WTC11 (cell line): ENCODE measurements around the gene ACOX3. TPM values are rescaled to one million over a fixed set of nuclear protein-coding genes. Genes with fewer than 3 reads are reported as not detected.

ENCODE experiments used
- ATAC-seq: fragments of 200-7000 bp; cut with Tn5 transposase; 2 replicates; pipeline ENCODE4 v1.10.0; 2021; ENCODE audit warnings: mild to moderate bottlenecking, moderate library complexity
- CTCF ChIA-PET: fragments of 300-600 bp; sonication (Branson Sonifier 250); formaldehyde crosslinking; loops from one replicate; lab custom pipeline; 2021; ENCODE audit warnings: antibody characterized with exemption; lab: Charles Lee
- POLR2A ChIA-PET: fragments of 350-600 bp; sonication (Branson Sonifier 250); formaldehyde crosslinking; loops from one replicate; lab custom pipeline; 2021; ENCODE audit warnings: antibody characterized with exemption; lab: Charles Lee
- DNase-seq: peaks from one replicate; pipeline ENCODE4 v3.0.0; 2021; ENCODE audit warnings: low spot score
- H3K27ac Mint-ChIP-seq: 2 replicates; pipeline ENCODE4 v1.8.0; 2021; ENCODE audit warnings: mixed read lengths
- H3K27me3 Mint-ChIP-seq: 2 replicates; pipeline ENCODE4 v1.8.0; 2021; ENCODE audit warnings: low read depth, mild to moderate bottlenecking, moderate library complexity, mixed read lengths
- H3K36me3 Mint-ChIP-seq: 2 replicates; pipeline ENCODE4 v1.8.0; 2021; ENCODE audit warnings: mixed read lengths
- H3K4me1 Mint-ChIP-seq: 2 replicates; pipeline ENCODE4 v1.8.0; 2022; ENCODE audit warnings: mixed read lengths
- H3K4me3 Mint-ChIP-seq: 2 replicates; pipeline ENCODE4 v1.8.0; 2021; ENCODE audit warnings: mild to moderate bottlenecking, moderate library complexity, mixed read lengths
- H3K9me3 Mint-ChIP-seq: 2 replicates; pipeline ENCODE4 v1.8.0; 2021; ENCODE audit warnings: mixed read lengths
- ATF1 ChIP-seq: sonication (generic); formaldehyde crosslinking; IDR thresholded peaks from 2 replicates; pipeline ENCODE4 v1.8.1; 2023; ENCODE audit warnings: mild to moderate bottlenecking, moderate library complexity, missing genetic modification reagents
- CREB1 ChIP-seq: sonication (generic); formaldehyde crosslinking; IDR thresholded peaks from 2 replicates; pipeline ENCODE4 v1.8.0; 2023; ENCODE audit warnings: mild to moderate bottlenecking, missing genetic modification reagents
- ELF4 ChIP-seq: sonication (generic); formaldehyde crosslinking; IDR thresholded peaks from 2 replicates; pipeline ENCODE4 v1.8.1; 2022; ENCODE audit warnings: low read depth, mild to moderate bottlenecking, moderate library complexity, missing genetic modification reagents
- HMGA2 ChIP-seq: fragments of 250-450 bp; sonication (Bioruptor Pico); IDR thresholded peaks from 2 replicates; pipeline ENCODE4 v1.4.0; 2021; ENCODE audit warnings: mild to moderate bottlenecking, moderate library complexity
- JUN ChIP-seq: sonication (generic); formaldehyde crosslinking; IDR thresholded peaks from 2 replicates; pipeline ENCODE4 v1.8.0; 2023; ENCODE audit warnings: mild to moderate bottlenecking, missing genetic modification reagents
- MXD4 ChIP-seq: fragments of 250-450 bp; sonication (Bioruptor Pico); IDR thresholded peaks from 2 replicates; pipeline ENCODE4 v1.8.0; 2021; ENCODE audit warnings: mild to moderate bottlenecking, moderate library complexity, borderline replicate concordance
- NFYB ChIP-seq: sonication (generic); formaldehyde crosslinking; conservative IDR thresholded peaks from 2 replicates; pipeline ENCODE4 v1.8.0; 2022; ENCODE audit warnings: low read depth, missing genetic modification reagents
- NR2C2 ChIP-seq: sonication (generic); formaldehyde crosslinking; IDR thresholded peaks from 2 replicates; pipeline ENCODE4 v1.8.0; 2022; ENCODE audit warnings: mild to moderate bottlenecking, missing genetic modification reagents
- SMAD3 ChIP-seq: sonication (generic); formaldehyde crosslinking; IDR thresholded peaks from 2 replicates; pipeline ENCODE4 v1.8.0; 2022; ENCODE audit warnings: missing genetic modification reagents, mild to moderate bottlenecking, borderline replicate concordance
- SOX15 ChIP-seq: fragments of 250-450 bp; sonication (Bioruptor Pico); IDR thresholded peaks from 2 replicates; pipeline ENCODE4 v1.9.0; 2021; ENCODE audit warnings: mild to moderate bottlenecking
- SP1 ChIP-seq: sonication (generic); formaldehyde crosslinking; conservative IDR thresholded peaks from 2 replicates; pipeline ENCODE4 v1.8.1; 2022; ENCODE audit warnings: missing genetic modification reagents
- TP53 ChIP-seq: sonication (generic); formaldehyde crosslinking; IDR thresholded peaks from 2 replicates; pipeline ENCODE4 v1.8.1; 2023; ENCODE audit warnings: mild to moderate bottlenecking, missing genetic modification reagents
- ZNF138 ChIP-seq: sonication (generic); formaldehyde crosslinking; conservative IDR thresholded peaks from 2 replicates; pipeline ENCODE4 v1.8.1; 2022; ENCODE audit warnings: mild to moderate bottlenecking, moderate library complexity, missing genetic modification reagents
- ZNF317 ChIP-seq: sonication (generic); formaldehyde crosslinking; IDR thresholded peaks from 2 replicates; pipeline ENCODE4 v1.8.1; 2023; ENCODE audit warnings: low read depth, mild to moderate bottlenecking, moderate library complexity, missing genetic modification reagents, borderline replicate concordance
- ZNF396 ChIP-seq: fragments of 250-450 bp; sonication (Bioruptor Pico); IDR thresholded peaks from 2 replicates; pipeline ENCODE4 v1.8.0; 2021; ENCODE audit warnings: mild to moderate bottlenecking, moderate library complexity, borderline replicate concordance
- total RNA-seq: library from RNA; stranded (reverse); gene quantifications from 3 replicates; pipeline ENCODE4 v1.2.3, GENCODE V29; 2021
- TF ChIP-seq, protein P1 (sequence below): fragments of 250-450 bp; sonication (Bioruptor Pico); conservative IDR thresholded peaks from 2 replicates; pipeline ENCODE4 v1.9.0; 2021; ENCODE audit warnings: mild to moderate bottlenecking
- TF ChIP-seq, protein P2 (sequence below): sonication (generic); formaldehyde crosslinking; IDR thresholded peaks from 2 replicates; pipeline ENCODE4 v1.8.0; 2022; ENCODE audit warnings: mild to moderate bottlenecking, missing genetic modification reagents
- TF ChIP-seq, protein P3 (sequence below): sonication (generic); formaldehyde crosslinking; IDR thresholded peaks from 2 replicates; pipeline ENCODE4 v1.8.1; 2022; ENCODE audit warnings: missing genetic modification reagents, borderline replicate concordance
- TF ChIP-seq, protein P4 (sequence below): sonication (generic); formaldehyde crosslinking; IDR thresholded peaks from 2 replicates; pipeline ENCODE4 v1.8.1; 2023; ENCODE audit warnings: mild to moderate bottlenecking, missing genetic modification reagents
- TF ChIP-seq, protein P5 (sequence below): sonication (generic); formaldehyde crosslinking; IDR thresholded peaks from 2 replicates; pipeline ENCODE4 v1.8.1; 2022; ENCODE audit warnings: mild to moderate bottlenecking, moderate library complexity, missing genetic modification reagents
- TF ChIP-seq, protein P6 (sequence below): sonication (generic); formaldehyde crosslinking; conservative IDR thresholded peaks from 2 replicates; pipeline ENCODE4 v1.8.1; 2023; ENCODE audit warnings: mild to moderate bottlenecking, low read depth, missing genetic modification reagents, moderate library complexity
- TF ChIP-seq, protein P7 (sequence below): sonication (generic); formaldehyde crosslinking; IDR thresholded peaks from 2 replicates; pipeline ENCODE4 v1.8.1; 2022; ENCODE audit warnings: mild to moderate bottlenecking, missing genetic modification reagents, moderate library complexity, borderline replicate concordance
- TF ChIP-seq, protein P8 (sequence below): sonication (generic); formaldehyde crosslinking; IDR thresholded peaks from 2 replicates; pipeline ENCODE4 v1.8.0; 2022; ENCODE audit warnings: mild to moderate bottlenecking, missing genetic modification reagents

ACOX3 gene
- total RNA-seq, 1 experiment from 2014 or later, result 10.7 TPM

DNA sequence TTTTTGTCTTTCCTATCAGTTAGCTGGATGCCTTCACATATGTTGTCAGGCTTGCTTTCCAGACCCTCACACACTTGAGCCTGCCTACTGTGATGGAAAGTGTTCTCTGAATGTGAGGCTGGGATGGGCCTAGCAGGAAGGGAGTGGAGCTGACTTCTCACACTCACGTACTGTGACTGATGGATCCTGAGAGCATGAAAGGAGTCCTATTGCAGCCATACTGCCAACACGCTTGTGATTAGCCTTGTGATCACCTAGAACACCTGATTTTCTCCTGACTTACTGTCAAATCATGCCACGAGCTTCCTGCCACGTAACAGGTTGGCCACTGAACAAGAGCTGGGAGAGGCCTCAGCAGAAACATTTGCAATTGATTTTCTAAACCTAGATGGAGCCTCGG, 49.9 kb downstream of the ACOX3 start:
- ChIA-PET CTCF (interaction anchor here (0.8 to 1.5 kb wide), 4 partner anchors 12 to 217 kb away, joined by 3 to 4 read pairs (median 4); no protein-coding TSS in a partner anchor), POLR2A (no interaction called here)
- H3K36me3 Mint-ChIP-seq, result no peaks in the 10 kb centered on the region
- ATAC-seq (no peak), DNase-seq (no peak)
- TF ChIP-seq, protein P1, sequence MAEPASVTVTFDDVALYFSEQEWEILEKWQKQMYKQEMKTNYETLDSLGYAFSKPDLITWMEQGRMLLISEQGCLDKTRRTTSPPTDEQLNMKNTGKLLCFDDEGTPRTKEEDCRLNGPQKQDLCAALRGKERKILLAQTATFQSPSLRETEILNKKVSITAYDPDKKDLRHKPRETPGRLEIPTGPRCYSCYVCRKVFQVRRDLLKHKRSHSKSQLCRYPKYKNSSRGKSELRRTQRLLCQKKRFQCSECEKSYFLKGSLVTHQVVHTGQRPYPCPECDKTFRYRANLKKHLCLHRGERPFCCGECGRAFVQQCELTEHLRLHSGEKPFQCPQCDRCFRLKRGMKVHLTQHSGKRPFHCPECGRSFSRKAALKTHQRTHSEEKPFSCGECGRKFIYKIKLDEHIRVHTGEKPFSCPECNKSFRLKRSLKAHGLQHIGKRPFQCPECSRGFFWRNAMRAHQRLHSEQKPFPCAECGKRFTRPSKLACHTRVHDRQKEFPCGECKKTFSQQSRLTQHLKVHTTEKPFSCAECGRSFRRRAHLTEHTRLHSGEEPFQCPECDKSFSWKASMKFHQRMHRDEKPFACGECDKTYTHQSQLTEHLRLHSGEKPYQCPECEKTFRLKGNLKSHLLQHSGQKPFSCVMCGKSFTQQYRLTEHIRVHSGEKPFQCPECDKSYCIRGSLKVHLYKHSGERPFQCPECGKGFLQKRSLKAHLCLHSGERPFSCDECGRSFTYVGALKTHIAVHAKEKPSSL, result no peak
- TF ChIP-seq TP53 (CRISPR knock-in tag), result no peak
- TF ChIP-seq SP1 (CRISPR knock-in tag), result no peak
- TF ChIP-seq, protein P2, sequence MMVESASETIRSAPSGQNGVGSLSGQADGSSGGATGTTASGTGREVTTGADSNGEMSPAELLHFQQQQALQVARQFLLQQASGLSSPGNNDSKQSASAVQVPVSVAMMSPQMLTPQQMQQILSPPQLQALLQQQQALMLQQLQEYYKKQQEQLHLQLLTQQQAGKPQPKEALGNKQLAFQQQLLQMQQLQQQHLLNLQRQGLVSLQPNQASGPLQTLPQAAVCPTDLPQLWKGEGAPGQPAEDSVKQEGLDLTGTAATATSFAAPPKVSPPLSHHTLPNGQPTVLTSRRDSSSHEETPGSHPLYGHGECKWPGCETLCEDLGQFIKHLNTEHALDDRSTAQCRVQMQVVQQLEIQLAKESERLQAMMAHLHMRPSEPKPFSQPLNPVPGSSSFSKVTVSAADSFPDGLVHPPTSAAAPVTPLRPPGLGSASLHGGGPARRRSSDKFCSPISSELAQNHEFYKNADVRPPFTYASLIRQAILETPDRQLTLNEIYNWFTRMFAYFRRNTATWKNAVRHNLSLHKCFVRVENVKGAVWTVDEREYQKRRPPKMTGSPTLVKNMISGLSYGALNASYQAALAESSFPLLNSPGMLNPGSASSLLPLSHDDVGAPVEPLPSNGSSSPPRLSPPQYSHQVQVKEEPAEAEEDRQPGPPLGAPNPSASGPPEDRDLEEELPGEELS (CRISPR knock-in tag), result no peak
- no peak for TF ChIP-seq CREB1 (CRISPR knock-in tag)
- no peak for TF ChIP-seq ZNF396
- TF ChIP-seq ELF4 (CRISPR knock-in tag), result no peak
- no peak for TF ChIP-seq ATF1 (CRISPR knock-in tag)
- TF ChIP-seq JUN (CRISPR knock-in tag), result no peak
- TF ChIP-seq, protein P3, sequence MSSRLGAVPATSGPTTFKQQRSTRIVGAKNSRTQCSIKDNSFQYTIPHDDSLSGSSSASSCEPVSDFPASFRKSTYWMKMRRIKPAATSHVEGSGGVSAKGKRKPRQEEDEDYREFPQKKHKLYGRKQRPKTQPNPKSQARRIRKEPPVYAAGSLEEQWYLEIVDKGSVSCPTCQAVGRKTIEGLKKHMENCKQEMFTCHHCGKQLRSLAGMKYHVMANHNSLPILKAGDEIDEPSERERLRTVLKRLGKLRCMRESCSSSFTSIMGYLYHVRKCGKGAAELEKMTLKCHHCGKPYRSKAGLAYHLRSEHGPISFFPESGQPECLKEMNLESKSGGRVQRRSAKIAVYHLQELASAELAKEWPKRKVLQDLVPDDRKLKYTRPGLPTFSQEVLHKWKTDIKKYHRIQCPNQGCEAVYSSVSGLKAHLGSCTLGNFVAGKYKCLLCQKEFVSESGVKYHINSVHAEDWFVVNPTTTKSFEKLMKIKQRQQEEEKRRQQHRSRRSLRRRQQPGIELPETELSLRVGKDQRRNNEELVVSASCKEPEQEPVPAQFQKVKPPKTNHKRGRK (CRISPR knock-in tag), result no peak
- no peak for TF ChIP-seq NFYB (CRISPR knock-in tag)
- TF ChIP-seq ZNF317, result no peak
- TF ChIP-seq, protein P4, sequence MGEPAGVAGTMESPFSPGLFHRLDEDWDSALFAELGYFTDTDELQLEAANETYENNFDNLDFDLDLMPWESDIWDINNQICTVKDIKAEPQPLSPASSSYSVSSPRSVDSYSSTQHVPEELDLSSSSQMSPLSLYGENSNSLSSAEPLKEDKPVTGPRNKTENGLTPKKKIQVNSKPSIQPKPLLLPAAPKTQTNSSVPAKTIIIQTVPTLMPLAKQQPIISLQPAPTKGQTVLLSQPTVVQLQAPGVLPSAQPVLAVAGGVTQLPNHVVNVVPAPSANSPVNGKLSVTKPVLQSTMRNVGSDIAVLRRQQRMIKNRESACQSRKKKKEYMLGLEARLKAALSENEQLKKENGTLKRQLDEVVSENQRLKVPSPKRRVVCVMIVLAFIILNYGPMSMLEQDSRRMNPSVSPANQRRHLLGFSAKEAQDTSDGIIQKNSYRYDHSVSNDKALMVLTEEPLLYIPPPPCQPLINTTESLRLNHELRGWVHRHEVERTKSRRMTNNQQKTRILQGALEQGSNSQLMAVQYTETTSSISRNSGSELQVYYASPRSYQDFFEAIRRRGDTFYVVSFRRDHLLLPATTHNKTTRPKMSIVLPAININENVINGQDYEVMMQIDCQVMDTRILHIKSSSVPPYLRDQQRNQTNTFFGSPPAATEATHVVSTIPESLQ (CRISPR knock-in tag), result no peak
- no peak for TF ChIP-seq SMAD3 (CRISPR knock-in tag)
- TF ChIP-seq NR2C2, result no peak
- no peak overlapping the region for H3K4me3 Mint-ChIP-seq
- no peaks in the 10 kb centered on the region for H3K27me3 Mint-ChIP-seq
- no peaks in the 10 kb centered on the region for H3K9me3 Mint-ChIP-seq
- H3K27ac Mint-ChIP-seq, result no peak overlapping the region
- peaks cover 9% of the 10 kb centered on the region for H3K4me1 Mint-ChIP-seq

DNA sequence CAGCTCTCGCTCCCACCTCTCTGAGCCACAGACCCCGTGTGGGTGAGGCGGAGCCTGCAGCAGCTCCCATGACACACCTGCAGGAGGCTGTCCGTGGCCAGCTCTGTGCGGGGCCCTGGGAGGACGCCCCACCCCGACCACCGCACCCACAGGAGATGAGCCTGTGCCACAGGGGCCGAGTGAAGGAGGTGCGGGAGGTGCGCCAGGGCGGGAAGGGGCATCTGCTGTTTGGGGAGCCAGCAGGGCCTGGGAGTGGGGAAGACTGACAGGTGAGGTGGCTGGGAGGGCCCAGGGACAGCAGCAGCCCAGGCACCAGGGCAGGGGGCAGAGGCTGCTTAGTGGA, 52.0 kb downstream of the ACOX3 start:
- no peak overlapping the region for H3K27ac Mint-ChIP-seq
- DNase-seq (no peak), ATAC-seq (no peak)
- peaks cover 9% of the 10 kb centered on the region for H3K4me1 Mint-ChIP-seq
- no peaks in the 10 kb centered on the region for H3K9me3 Mint-ChIP-seq
- ChIA-PET POLR2A (no interaction called here), CTCF (interaction anchor here (1.0 to 1.9 kb wide), 4 partner anchors 14 to 219 kb away, joined by 3 to 7 read pairs (median 5); no protein-coding TSS in a partner anchor)
- H3K4me3 Mint-ChIP-seq, result no peak overlapping the region
- H3K36me3 Mint-ChIP-seq, result no peaks in the 10 kb centered on the region
- H3K27me3 Mint-ChIP-seq, result no peaks in the 10 kb centered on the region
- no peak for TF ChIP-seq CREB1 (CRISPR knock-in tag)
- TF ChIP-seq, protein P5, sequence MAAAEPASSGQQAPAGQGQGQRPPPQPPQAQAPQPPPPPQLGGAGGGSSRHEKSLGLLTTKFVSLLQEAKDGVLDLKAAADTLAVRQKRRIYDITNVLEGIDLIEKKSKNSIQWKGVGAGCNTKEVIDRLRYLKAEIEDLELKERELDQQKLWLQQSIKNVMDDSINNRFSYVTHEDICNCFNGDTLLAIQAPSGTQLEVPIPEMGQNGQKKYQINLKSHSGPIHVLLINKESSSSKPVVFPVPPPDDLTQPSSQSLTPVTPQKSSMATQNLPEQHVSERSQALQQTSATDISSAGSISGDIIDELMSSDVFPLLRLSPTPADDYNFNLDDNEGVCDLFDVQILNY (CRISPR knock-in tag), result no peak
- no peak for TF ChIP-seq HMGA2
- TF ChIP-seq, protein P6, sequence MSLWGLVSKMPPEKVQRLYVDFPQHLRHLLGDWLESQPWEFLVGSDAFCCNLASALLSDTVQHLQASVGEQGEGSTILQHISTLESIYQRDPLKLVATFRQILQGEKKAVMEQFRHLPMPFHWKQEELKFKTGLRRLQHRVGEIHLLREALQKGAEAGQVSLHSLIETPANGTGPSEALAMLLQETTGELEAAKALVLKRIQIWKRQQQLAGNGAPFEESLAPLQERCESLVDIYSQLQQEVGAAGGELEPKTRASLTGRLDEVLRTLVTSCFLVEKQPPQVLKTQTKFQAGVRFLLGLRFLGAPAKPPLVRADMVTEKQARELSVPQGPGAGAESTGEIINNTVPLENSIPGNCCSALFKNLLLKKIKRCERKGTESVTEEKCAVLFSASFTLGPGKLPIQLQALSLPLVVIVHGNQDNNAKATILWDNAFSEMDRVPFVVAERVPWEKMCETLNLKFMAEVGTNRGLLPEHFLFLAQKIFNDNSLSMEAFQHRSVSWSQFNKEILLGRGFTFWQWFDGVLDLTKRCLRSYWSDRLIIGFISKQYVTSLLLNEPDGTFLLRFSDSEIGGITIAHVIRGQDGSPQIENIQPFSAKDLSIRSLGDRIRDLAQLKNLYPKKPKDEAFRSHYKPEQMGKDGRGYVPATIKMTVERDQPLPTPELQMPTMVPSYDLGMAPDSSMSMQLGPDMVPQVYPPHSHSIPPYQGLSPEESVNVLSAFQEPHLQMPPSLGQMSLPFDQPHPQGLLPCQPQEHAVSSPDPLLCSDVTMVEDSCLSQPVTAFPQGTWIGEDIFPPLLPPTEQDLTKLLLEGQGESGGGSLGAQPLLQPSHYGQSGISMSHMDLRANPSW, result no peak
- TF ChIP-seq, protein P7, sequence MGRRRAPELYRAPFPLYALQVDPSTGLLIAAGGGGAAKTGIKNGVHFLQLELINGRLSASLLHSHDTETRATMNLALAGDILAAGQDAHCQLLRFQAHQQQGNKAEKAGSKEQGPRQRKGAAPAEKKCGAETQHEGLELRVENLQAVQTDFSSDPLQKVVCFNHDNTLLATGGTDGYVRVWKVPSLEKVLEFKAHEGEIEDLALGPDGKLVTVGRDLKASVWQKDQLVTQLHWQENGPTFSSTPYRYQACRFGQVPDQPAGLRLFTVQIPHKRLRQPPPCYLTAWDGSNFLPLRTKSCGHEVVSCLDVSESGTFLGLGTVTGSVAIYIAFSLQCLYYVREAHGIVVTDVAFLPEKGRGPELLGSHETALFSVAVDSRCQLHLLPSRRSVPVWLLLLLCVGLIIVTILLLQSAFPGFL (CRISPR knock-in tag), result no peak
- TF ChIP-seq, protein P8, sequence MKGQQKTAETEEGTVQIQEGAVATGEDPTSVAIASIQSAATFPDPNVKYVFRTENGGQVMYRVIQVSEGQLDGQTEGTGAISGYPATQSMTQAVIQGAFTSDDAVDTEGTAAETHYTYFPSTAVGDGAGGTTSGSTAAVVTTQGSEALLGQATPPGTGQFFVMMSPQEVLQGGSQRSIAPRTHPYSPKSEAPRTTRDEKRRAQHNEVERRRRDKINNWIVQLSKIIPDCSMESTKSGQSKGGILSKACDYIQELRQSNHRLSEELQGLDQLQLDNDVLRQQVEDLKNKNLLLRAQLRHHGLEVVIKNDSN (CRISPR knock-in tag), result no peak
- no peak for TF ChIP-seq ZNF138 (CRISPR knock-in tag)
- no peak for TF ChIP-seq MXD4 (CRISPR knock-in tag)
- no peak for TF ChIP-seq SOX15 (CRISPR knock-in tag)
